ENCODE measurements around the gene TNFRSF4. TPM values are rescaled to one million over a fixed set of nuclear protein-coding genes. Genes with fewer than 3 reads are reported as not detected.

The TNFRSF4 gene
- total and polyA plus RNA-seq, 4 donors = 0.20 to 1.5 (median 1.1) TPM

DNA sequence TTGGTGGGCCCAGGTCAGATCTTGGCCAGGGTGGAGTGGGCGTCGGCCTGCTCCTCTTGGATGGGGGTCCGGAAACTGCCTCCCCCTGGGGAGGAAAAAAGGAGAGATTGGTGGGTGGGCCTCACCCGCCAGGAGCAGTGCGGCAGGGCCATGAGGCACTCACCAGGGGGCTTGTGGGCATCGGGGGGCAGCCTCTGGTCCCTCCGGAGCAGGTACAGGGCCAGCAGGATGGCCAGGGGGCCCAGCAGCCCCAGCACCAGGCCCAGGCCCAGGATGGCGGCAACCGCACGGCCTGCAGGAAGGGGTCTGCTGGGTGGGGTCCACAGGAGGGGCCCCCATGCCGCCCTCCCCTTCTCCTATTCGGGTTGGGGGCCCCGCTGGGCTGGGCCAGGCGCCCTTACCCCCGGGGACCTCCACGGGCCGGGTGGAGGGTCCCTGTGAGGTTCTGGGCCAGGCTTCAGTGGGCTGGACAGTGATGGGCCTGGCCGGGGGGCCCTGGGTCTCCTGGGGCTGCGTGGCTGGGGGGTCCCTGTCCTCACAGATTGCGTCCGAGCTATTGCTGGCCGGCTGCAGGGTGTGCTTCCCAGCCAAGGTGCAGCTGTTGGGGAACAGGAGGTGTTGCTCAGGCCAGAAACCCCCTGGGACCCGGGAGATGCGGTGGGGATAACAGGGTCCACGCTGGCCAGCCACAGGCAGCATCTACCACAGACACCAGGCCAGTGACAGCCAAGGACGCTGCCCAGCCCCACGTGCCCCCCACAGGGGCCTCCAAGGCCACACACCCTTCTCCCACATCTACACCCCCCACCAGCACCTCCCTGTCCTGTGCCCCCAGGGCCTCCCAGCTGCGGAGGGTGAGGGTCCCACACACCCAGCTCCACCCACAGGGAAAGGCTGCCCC is 2.2 kb downstream of the TNFRSF4 start:
- DNase-seq (ENCODE audit: low read depth in 4 of 6, low spot score in 6 of 6) = no peak
- peaks cover 30% of the 10 kb centered on the region for H3K36me3 ChIP-seq (ENCODE audit: control insufficient read depth, insufficient read depth, low read length)
- H3K9me3 ChIP-seq (ENCODE audit: control insufficient read depth, insufficient read depth, low read length) = no peaks in the 10 kb centered on the region
- peaks cover 10% of the 10 kb centered on the region for H3K4me1 ChIP-seq (ENCODE audit: control insufficient read depth, insufficient read depth, low read length)
- WGBS (ENCODE audit: insufficient coverage) = 85% methylated on average over 28 of the region's 28 CpGs
- H3K27me3 ChIP-seq (ENCODE audit: control insufficient read depth, insufficient read depth, low read length) = peaks cover 14% of the 10 kb centered on the region
- no peak overlapping the region for H3K27ac ChIP-seq (ENCODE audit: low read depth, low read length)
- no peak overlapping the region for H3K4me3 ChIP-seq (ENCODE audit: low read depth, low read length)

- no peaks in the 10 kb centered on the region for H3K9me3 ChIP-seq (ENCODE audit: control insufficient read depth, insufficient read depth, low read length)
- H3K27me3 ChIP-seq (ENCODE audit: control insufficient read depth, insufficient read depth, low read length) = peaks cover 21% of the 10 kb centered on the region
- DNase-seq (ENCODE audit: low read depth in 4 of 6, low spot score in 6 of 6) = no peak
- WGBS (ENCODE audit: insufficient coverage) = 90% methylated on average over 29 of the region's 31 CpGs
- H3K4me1 ChIP-seq (ENCODE audit: control insufficient read depth, insufficient read depth, low read length) = peaks cover 19% of the 10 kb centered on the region
- peaks cover 22% of the 10 kb centered on the region for H3K36me3 ChIP-seq (ENCODE audit: control insufficient read depth, insufficient read depth, low read length)
- H3K4me3 ChIP-seq (ENCODE audit: low read depth, low read length) = no peak overlapping the region
- H3K27ac ChIP-seq (ENCODE audit: low read depth, low read length) = no peak overlapping the region
These were observed 3.0 kb downstream of the TNFRSF4 start for GRCh38 chr1:1210726-1211540.

- Histone ChIP-seq H3K4me3 (ENCODE audit: low read depth, low read length) (no peak overlapping the region), H3K36me3 (ENCODE audit: control insufficient read depth, insufficient read depth, low read length) (peaks cover 5% of the 10 kb centered on the region), H3K27me3 (ENCODE audit: control insufficient read depth, insufficient read depth, low read length) (peaks cover 30% of the 10 kb centered on the region), H3K27ac (ENCODE audit: low read depth, low read length) (no peak overlapping the region), H3K4me1 (ENCODE audit: control insufficient read depth, insufficient read depth, low read length) (peaks cover 21% of the 10 kb centered on the region), H3K9me3 (ENCODE audit: control insufficient read depth, insufficient read depth, low read length) (no peaks in the 10 kb centered on the region)
- DNase-seq (ENCODE audit: low read depth in 4 of 6, low spot score in 6 of 6) = no peak
- WGBS (ENCODE audit: insufficient coverage) = 76% methylated on average over 26 of the region's 38 CpGs
These were observed 5.1 kb downstream of the TNFRSF4 start for GRCh38 chr1:1208713-1209433.

DNA sequence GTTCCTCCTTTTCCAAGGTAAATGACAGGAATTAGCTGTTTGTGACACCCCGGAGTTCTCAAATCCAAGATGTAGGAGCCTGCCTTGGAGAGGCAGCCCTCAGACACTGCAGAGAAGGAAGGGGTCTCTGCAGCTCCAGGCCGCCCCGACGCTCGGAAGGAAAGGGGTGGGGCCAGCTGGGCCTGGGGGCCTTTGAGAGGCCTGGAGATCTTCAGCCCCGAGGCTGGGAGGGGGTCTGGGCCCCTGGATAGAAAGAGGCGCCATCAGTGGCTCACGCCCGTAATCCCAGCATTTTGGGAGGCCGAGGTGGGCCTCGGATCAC is 6.4 kb downstream of the TNFRSF4 start:
- Histone ChIP-seq H3K4me3 (ENCODE audit: low read depth, low read length) (no peak overlapping the region), H3K4me1 (ENCODE audit: control insufficient read depth, insufficient read depth, low read length) (peaks cover 21% of the 10 kb centered on the region), H3K36me3 (ENCODE audit: control insufficient read depth, insufficient read depth, low read length) (no peaks in the 10 kb centered on the region), H3K27me3 (ENCODE audit: control insufficient read depth, insufficient read depth, low read length) (peaks cover 30% of the 10 kb centered on the region), H3K27ac (ENCODE audit: low read depth, low read length) (no peak overlapping the region), H3K9me3 (ENCODE audit: control insufficient read depth, insufficient read depth, low read length) (no peaks in the 10 kb centered on the region)
- DNase-seq (ENCODE audit: low read depth in 4 of 6, low spot score in 6 of 6) = no peak
- 82% methylated on average over 6 of the region's 11 CpGs for WGBS (ENCODE audit: insufficient coverage)

- Histone ChIP-seq H3K36me3 (ENCODE audit: control insufficient read depth, insufficient read depth, low read length) (no peaks in the 10 kb centered on the region), H3K4me3 (ENCODE audit: low read depth, low read length) (no peak overlapping the region), H3K27me3 (ENCODE audit: control insufficient read depth, insufficient read depth, low read length) (peaks cover 30% of the 10 kb centered on the region), H3K4me1 (ENCODE audit: control insufficient read depth, insufficient read depth, low read length) (peaks cover 21% of the 10 kb centered on the region), H3K27ac (ENCODE audit: low read depth, low read length) (no peak overlapping the region), H3K9me3 (ENCODE audit: control insufficient read depth, insufficient read depth, low read length) (no peaks in the 10 kb centered on the region)
- WGBS (ENCODE audit: insufficient coverage) = 66% methylated on average over 13 of the region's 19 CpGs
- no peak for DNase-seq (ENCODE audit: low read depth in 4 of 6, low spot score in 6 of 6)
These were observed 6.9 kb downstream of the TNFRSF4 start for GRCh38 chr1:1206966-1207531.

DNA sequence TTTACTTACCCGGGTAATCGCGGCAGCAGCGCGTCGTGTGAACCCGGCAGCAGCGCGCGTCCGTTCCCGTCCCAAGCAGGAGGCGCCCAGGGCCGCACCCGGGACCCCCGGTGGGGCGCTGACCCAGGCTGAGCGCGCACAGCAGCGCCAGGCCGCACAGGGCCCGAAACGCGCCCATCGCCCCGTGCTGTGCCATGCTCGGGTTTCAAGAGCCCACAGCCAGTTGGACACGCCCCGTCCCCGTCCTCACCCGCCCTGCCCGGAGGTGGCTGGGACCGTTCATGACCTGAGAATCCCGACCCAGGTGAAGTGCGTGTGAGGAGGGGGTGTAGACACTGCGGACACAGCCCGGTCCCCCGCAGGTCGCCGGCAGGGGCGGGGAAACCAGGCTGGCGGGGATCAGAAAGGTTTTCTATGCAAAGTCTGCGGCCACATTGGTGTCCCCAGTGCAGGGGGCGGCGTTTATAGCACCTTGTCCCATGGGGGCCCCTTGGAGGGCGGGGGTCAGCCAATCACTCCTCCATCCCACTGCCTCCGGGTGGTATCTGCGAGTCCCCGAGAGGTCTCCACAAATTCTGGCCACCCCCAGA is 7.5 kb downstream of the TNFRSF4 start, which contains the start of gene TNFRSF18:
TSS of gene TNFRSF18 (minus strand) at position 217 of the 590 bp plus-strand sequence. CDS start at position 196, 21 bp downstream.
- Histone ChIP-seq H3K27ac (ENCODE audit: low read depth, low read length) (no peak within 1 kb of the TSS), H3K36me3 (ENCODE audit: control insufficient read depth, insufficient read depth, low read length) (no peaks in the 10 kb centered on the region), H3K4me3 (ENCODE audit: low read depth, low read length) (no peak within 1 kb of the TSS), H3K27me3 (ENCODE audit: control insufficient read depth, insufficient read depth, low read length) (peaks cover 30% of the 10 kb centered on the region), H3K9me3 (ENCODE audit: control insufficient read depth, insufficient read depth, low read length) (no peaks in the 10 kb centered on the region), H3K4me1 (ENCODE audit: control insufficient read depth, insufficient read depth, low read length) (peaks cover 21% of the 10 kb centered on the region)
- WGBS (ENCODE audit: insufficient coverage) = 4% methylated on average over 49 of the region's 49 CpGs
- peak in 1 of 6 donors; percentile 3 for DNase-seq (ENCODE audit: low read depth in 4 of 6, low spot score in 6 of 6)

- peaks cover 31% of the 10 kb centered on the region for H3K27me3 ChIP-seq (ENCODE audit: control insufficient read depth, insufficient read depth, low read length)
- 21% methylated on average over 31 of the region's 31 CpGs for WGBS (ENCODE audit: insufficient coverage)
- H3K4me1 ChIP-seq (ENCODE audit: control insufficient read depth, insufficient read depth, low read length) = peaks cover 23% of the 10 kb centered on the region
- H3K27ac ChIP-seq (ENCODE audit: low read depth, low read length) = no peak overlapping the region
- no peaks in the 10 kb centered on the region for H3K36me3 ChIP-seq (ENCODE audit: control insufficient read depth, insufficient read depth, low read length)
- H3K4me3 ChIP-seq (ENCODE audit: low read depth, low read length) = no peak overlapping the region
- H3K9me3 ChIP-seq (ENCODE audit: control insufficient read depth, insufficient read depth, low read length) = no peaks in the 10 kb centered on the region
- DNase-seq (ENCODE audit: low read depth in 4 of 6, low spot score in 6 of 6) = no peak
These were observed 8.1 kb downstream of the TNFRSF4 start for GRCh38 chr1:1205769-1206375.

DNA sequence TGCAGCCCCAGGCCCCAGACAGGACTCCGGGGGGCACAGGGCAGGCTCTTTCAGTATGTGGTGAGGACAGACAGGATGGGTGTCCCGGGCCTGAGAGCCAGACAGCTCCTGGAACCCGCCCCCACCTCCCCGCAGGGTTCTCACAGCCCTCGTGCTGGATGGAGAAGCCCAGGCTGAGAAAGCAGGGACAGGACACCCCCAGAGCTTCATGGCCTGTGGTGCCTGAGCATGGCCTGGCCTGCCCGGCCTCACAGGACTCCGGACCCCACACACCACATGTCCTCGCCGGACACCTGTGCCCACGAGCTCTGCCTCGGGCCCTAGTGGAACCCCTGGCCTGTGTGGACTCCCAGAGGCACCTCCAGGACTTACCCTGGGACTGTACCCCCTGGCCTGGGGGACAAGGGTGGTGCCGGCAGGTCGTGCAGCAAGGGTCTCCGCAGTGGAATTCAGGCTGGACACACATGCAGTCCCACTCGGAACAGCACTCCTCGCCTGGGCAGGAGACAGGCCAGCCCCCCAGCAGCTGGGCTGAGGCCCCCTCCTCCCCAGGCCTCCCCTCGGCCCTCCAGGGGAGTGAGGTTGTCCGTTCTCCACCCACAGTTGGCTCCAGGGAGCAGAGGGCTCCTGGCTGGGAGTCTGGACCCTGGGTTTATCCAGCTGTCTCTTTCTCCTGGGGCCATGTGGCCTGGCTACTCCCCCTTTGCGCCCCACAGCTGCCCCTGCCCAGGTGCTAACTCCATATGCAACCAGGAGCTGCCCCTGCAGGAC is 8.8 kb downstream of the TNFRSF4 start:
- Histone ChIP-seq H3K4me3 (ENCODE audit: low read depth, low read length) (no peak overlapping the region), H3K27me3 (ENCODE audit: control insufficient read depth, insufficient read depth, low read length) (peaks cover 34% of the 10 kb centered on the region)
- DNase-seq (ENCODE audit: low read depth in 4 of 6, low spot score in 6 of 6) = no peak

More for the DNA sequence above, 8.8 kb downstream of the TNFRSF4 start:
- no peaks in the 10 kb centered on the region for H3K36me3 ChIP-seq (ENCODE audit: control insufficient read depth, insufficient read depth, low read length)
- no peak overlapping the region for H3K27ac ChIP-seq (ENCODE audit: low read depth, low read length)
- H3K4me1 ChIP-seq (ENCODE audit: control insufficient read depth, insufficient read depth, low read length) = peaks cover 27% of the 10 kb centered on the region
- no peaks in the 10 kb centered on the region for H3K9me3 ChIP-seq (ENCODE audit: control insufficient read depth, insufficient read depth, low read length)
- WGBS (ENCODE audit: insufficient coverage) = 85% methylated on average over 19 of the region's 19 CpGs
